Measurements from ENCODE around the gene ITCH. TPM values are rescaled to one million over a fixed set of nuclear protein-coding genes. Genes with fewer than 3 reads are reported as not detected.

The ITCH gene
- total and polyA plus RNA-seq, 9 of the 15 experiments (the other 6 are each of a cell fraction or from before 2014, with no cell fraction given): 7.5 to 53.0 (median 22.9) TPM

DNA sequence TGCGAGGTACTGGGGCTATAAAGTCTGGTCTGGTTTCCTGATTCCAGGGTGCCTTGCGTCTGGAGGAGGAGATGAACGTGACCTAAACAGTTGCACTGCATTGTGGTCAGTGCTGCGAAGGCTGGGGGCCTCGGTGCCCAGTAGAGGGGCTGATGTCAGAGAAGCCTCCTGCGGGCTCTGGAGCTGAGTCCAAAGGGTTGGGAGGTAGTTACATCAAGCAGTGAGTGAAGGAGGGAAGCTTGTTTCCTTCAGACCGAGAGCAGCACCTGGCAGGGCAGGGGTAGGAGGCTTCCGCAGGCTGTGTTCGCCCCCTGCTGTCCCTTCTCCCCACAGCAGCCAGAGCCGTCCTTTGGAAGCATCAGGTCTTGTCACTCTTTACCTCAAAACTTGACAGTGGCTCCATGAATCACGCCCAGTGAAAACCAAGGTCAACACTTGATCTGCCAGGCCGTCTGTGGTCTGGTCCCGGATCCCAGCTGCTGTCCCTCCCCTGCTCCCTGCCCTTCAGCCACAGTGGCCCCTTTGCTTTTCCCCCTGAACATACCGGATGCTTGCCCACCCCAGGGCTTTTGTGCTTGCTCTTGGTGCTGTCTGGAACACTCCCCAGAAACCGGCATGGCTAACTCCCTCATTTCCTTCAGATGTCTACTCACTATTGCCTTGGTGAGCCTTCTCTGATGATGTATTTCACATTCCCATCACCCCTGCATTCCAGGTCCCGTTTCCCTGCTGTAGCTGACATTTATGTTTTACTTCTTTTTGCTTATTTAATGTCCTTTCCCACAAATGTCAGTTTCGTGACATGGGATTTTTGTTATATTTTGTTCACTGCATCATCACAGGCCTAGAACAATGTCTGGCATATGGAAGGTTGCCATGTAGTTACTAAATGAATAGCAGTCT, 160.1 kb downstream of the ITCH start (continued):
- no peak for TF ChIP-seq MGA (IDR thresholded peaks at IDR 0.05)
- no peak for TF ChIP-seq FOXP4 (CRISPR knock-in tag; IDR thresholded peaks at IDR 0.05; ENCODE audit: borderline replicate concordance)
- no peak for TF ChIP-seq JUN (IDR thresholded peaks at IDR 0.05; ENCODE audit: borderline replicate concordance, low read depth, low read length)
- TF ChIP-seq JUN (CRISPR knock-in tag; IDR thresholded peaks at IDR 0.05; ENCODE audit: borderline replicate concordance): no peak
- no peak for TF ChIP-seq NR2C1 (IDR thresholded peaks at IDR 0.05)
- no peak for TF ChIP-seq NR2C1 (tag; IDR thresholded peaks at IDR 0.05)
- no peak for TF ChIP-seq ZNF445 (CRISPR knock-in tag; IDR thresholded peaks at IDR 0.05; ENCODE audit: low read depth)
- TF ChIP-seq, protein P1, sequence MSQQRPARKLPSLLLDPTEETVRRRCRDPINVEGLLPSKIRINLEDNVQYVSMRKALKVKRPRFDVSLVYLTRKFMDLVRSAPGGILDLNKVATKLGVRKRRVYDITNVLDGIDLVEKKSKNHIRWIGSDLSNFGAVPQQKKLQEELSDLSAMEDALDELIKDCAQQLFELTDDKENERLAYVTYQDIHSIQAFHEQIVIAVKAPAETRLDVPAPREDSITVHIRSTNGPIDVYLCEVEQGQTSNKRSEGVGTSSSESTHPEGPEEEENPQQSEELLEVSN (IDR thresholded peaks at IDR 0.05; ENCODE audit: borderline replicate concordance in 1 of 2, extremely low read depth in 1 of 2, insufficient read depth in 1 of 2, insufficient read length in 1 of 2, low read depth in 1 of 2, low read length in 1 of 2, poor library complexity in 1 of 2, severe bottlenecking in 1 of 2): peak in 1 of 2 experiments; percentile 23
- no peak for TF ChIP-seq ZNF699 (CRISPR knock-in tag; IDR thresholded peaks at IDR 0.05; ENCODE audit: insufficient replicate concordance)
- peak; percentile 54; the same call in 1 of the 2 replicates for TF ChIP-seq STAG1 (CRISPR knock-in tag; IDR thresholded peaks at IDR 0.05; ENCODE audit: borderline replicate concordance)
- peak; percentile 13; the same call in 1 of the 2 replicates for TF ChIP-seq RB1 (IDR thresholded peaks at IDR 0.05; ENCODE audit: low read depth)
